GM18526 (cell line): Measurements from ENCODE around the gene GCLM.

Experiments used
- POLR2A ChIP-seq: IDR thresholded peaks from 3 replicates; pipeline ENCODE4 v1.6.1; 2011; ENCODE audit not compliant: insufficient read length; ENCODE audit errors: extremely low read depth

The GCLM gene

GRCh38 chr1:93851327-93851712, 57.9 kb downstream of the GCLM start:
- TF ChIP-seq POLR2A: no peak

GRCh38 chr1:93848350-93848883, 60.8 kb downstream of the GCLM start:
- TF ChIP-seq POLR2A: no peak

- no peak for TF ChIP-seq POLR2A
Measured at GRCh38 chr1:93847811-93848288, 61.4 kb downstream of the GCLM start.

- TF ChIP-seq POLR2A: no peak
Measured at GRCh38 chr1:93846992-93847810, 62.0 kb downstream of the GCLM start.

- TF ChIP-seq POLR2A: peak; percentile 36
Measured at GRCh38 chr1:93846206-93846991, 62.8 kb downstream of the GCLM start.

- no peak for TF ChIP-seq POLR2A
Measured at GRCh38 chr1:93845538-93846205, 63.6 kb downstream of the GCLM start.

GRCh38 chr1:93844262-93845045, 64.8 kb downstream of the GCLM start:
- TF ChIP-seq POLR2A: no peak

GRCh38 chr1:93842750-93843500, 66.3 kb downstream of the GCLM start:
- TF ChIP-seq POLR2A: no peak

GRCh38 chr1:93841771-93842170, 67.5 kb downstream of the GCLM start:
- no peak for TF ChIP-seq POLR2A

GRCh38 chr1:93840956-93841482, 68.2 kb downstream of the GCLM start:
- TF ChIP-seq POLR2A: no peak

- TF ChIP-seq POLR2A: no peak
Measured at GRCh38 chr1:93839753-93840152, 69.5 kb downstream of the GCLM start.

- TF ChIP-seq POLR2A: no peak
Measured at GRCh38 chr1:93839307-93839706, 69.9 kb downstream of the GCLM start.

- no peak for TF ChIP-seq POLR2A
Measured at GRCh38 chr1:93837961-93838360, 71.3 kb downstream of the GCLM start.
